Colonic mucosa (tissue), 4 donors: ENCODE results near the gene CASQ2. TPM values are rescaled to one million over a fixed set of nuclear protein-coding genes. Genes with fewer than 3 reads are reported as not detected.

ENCODE experiments used
- DNase-seq: peaks from one replicate; pipeline ENCODE4 v3.0.0-alpha.2; 2020
- H3K27ac ChIP-seq: fragments of 200-600 bp; one replicate; pipeline ENCODE4 v1.8.0; 2021
- H3K27me3 ChIP-seq: fragments of 200-600 bp; one replicate; pipeline ENCODE4 v1.8.0; 2021
- H3K36me3 ChIP-seq: fragments of 200-600 bp; one replicate; pipeline ENCODE4 v1.8.0; 2021
- H3K4me1 ChIP-seq: fragments of 200-600 bp; one replicate; pipeline ENCODE4 v1.8.0; 2021; ENCODE audit warnings: mild to moderate bottlenecking
- H3K4me3 ChIP-seq: fragments of 200-600 bp; one replicate; pipeline ENCODE4 v1.8.0; 2021
- H3K9ac ChIP-seq, 2 donors: one replicate each; pipeline ENCODE4 v1.7.0; 2013; ENCODE audit warnings: control low read depth in 2 of 2, low read depth in 2 of 2, low read length in 2 of 2
- H3K9me3 ChIP-seq: fragments of 200-600 bp; one replicate; pipeline ENCODE4 v1.8.0; 2021
- intact Hi-C: fragments of 100-400 bp; cut with DNase I; formaldehyde crosslinking; loops from one replicate; pipeline ENCODE4 v1.14.1; 2022
- total RNA-seq, 2 donors: library from RNA; stranded (reverse); fragmentation: NEBNext Ultra II Directional in 1 of 2; extraction: Animal tissue kit (Norgen Biotek cat#: 25700) in 1 of 2; gene quantifications; one replicate each; pipeline ENCODE4 v1.2.1, GENCODE V29; 2021
- TF ChIP-seq, protein P1 (sequence below): fragments of 200-600 bp; IDR thresholded peaks from one replicate; pipeline ENCODE4 v1.8.0; 2022; ENCODE audit warnings: antibody characterized with exemption, mild to moderate bottlenecking
- donor health status: healthy.
- donor health status: DM: no; HTN: no; CAD: no.
- donor health status: DM: no; HTN: no; CAD: no.

Gene CASQ2
- total RNA-seq, 2 donors from 2014 or later: 0.22 to 10.5 TPM

- Histone ChIP-seq H3K4me3 (no peak overlapping the region), H3K27ac (no peak overlapping the region), H3K4me1 (no peaks in the 10 kb centered on the region), H3K36me3 (no peaks in the 10 kb centered on the region), H3K9ac (no peak overlapping the region), H3K9me3 (no peaks in the 10 kb centered on the region), H3K27me3 (no peaks in the 10 kb centered on the region)
- no peak for DNase-seq
- intact Hi-C loops: no loop called here
- TF ChIP-seq, protein P1, sequence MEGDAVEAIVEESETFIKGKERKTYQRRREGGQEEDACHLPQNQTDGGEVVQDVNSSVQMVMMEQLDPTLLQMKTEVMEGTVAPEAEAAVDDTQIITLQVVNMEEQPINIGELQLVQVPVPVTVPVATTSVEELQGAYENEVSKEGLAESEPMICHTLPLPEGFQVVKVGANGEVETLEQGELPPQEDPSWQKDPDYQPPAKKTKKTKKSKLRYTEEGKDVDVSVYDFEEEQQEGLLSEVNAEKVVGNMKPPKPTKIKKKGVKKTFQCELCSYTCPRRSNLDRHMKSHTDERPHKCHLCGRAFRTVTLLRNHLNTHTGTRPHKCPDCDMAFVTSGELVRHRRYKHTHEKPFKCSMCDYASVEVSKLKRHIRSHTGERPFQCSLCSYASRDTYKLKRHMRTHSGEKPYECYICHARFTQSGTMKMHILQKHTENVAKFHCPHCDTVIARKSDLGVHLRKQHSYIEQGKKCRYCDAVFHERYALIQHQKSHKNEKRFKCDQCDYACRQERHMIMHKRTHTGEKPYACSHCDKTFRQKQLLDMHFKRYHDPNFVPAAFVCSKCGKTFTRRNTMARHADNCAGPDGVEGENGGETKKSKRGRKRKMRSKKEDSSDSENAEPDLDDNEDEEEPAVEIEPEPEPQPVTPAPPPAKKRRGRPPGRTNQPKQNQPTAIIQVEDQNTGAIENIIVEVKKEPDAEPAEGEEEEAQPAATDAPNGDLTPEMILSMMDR: peak; percentile 71
These were observed 61.7 kb downstream of the CASQ2 start for GRCh38 chr1:115706587-115707425.

DNA sequence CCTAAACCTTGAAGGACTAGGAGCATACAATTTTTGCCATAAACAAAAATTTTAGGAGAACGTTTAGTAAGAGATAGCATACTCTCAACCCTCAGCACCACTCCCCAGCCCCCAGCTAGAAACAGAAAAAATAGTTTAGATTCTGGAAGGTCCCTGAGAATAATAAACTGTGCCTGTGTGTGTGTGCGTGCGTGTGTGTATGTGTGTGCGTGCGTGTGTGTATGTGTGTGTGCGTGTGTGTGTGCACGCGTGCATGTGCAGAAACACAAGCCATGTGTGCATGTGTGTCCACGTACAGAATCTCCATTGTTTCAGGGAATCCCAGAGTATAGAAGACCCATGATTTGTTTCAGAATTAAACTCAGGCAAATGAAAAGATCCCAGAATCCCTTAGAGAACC is 62.6 kb downstream of the CASQ2 start:
- intact Hi-C loops: loop anchor here (2.0 kb wide), 1 partner anchor 97 kb away; no protein-coding TSS in a partner anchor
- no peak for DNase-seq
- Histone ChIP-seq H3K4me3 (no peak overlapping the region), H3K4me1 (no peaks in the 10 kb centered on the region), H3K27ac (no peak overlapping the region), H3K27me3 (no peaks in the 10 kb centered on the region), H3K9ac (no peak overlapping the region), H3K9me3 (no peaks in the 10 kb centered on the region), H3K36me3 (no peaks in the 10 kb centered on the region)
- TF ChIP-seq, protein P1: no peak

DNA sequence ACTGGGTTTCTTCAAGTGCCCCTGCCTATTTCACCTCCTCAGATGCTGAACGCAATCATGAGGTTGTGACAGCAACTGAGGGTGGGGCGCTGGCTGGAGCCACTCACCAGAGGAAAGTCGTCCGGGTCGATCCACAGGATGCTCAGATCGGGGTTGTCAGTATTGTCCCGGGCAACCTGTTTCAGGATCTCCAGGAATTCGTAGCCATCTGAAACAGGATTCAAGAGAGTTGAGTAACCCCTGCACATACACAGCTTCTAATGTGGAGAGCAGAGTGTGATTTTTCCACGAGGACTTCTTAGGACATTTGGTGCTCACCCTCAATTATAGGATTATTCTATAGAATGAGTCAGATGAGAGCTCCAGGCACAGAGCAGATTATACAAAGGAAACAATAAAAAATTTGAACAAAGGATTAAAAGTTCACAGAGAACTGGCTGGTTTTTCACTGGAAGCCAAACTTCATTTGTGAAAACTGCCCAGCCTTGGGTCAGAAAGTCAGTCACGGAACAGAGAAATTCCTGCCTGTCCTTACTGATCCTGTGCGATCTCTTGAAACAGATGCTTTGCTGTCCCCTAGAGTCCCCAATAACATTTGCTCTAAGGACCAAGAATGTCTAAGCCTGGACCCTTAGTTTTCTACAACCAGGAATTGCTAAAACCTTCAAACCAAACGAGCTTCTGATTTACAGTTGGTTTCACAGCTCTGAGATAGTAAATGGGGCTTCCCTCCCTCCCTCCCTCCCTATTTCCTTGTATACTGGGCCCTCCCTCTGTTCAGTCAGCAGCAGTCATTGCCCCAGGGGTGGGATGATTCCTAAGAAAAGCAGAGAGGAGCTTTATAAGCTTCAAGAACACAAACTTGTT is 63.2 kb downstream of the CASQ2 start:
- H3K4me1 ChIP-seq: no peaks in the 10 kb centered on the region
- no peaks in the 10 kb centered on the region for H3K9me3 ChIP-seq
- no peak overlapping the region for H3K9ac ChIP-seq
- no peaks in the 10 kb centered on the region for H3K36me3 ChIP-seq
- H3K4me3 ChIP-seq: no peak overlapping the region
- TF ChIP-seq, protein P1: no peak
- no peak overlapping the region for H3K27ac ChIP-seq
- intact Hi-C loops: loop anchor here (2.0 kb wide), 1 partner anchor 97 kb away; no protein-coding TSS in a partner anchor
- DNase-seq: no peak
- H3K27me3 ChIP-seq: no peaks in the 10 kb centered on the region

GRCh38 chr1:115702959-115703358 is 65.6 kb downstream of the CASQ2 start:
- Histone ChIP-seq H3K27me3 (no peaks in the 10 kb centered on the region), H3K4me3 (no peak overlapping the region), H3K9ac (no peak overlapping the region), H3K9me3 (no peaks in the 10 kb centered on the region), H3K36me3 (no peaks in the 10 kb centered on the region), H3K4me1 (no peaks in the 10 kb centered on the region), H3K27ac (no peak overlapping the region)
- intact Hi-C loops: no loop called here
- no peak for DNase-seq
- TF ChIP-seq, protein P1: no peak

DNA sequence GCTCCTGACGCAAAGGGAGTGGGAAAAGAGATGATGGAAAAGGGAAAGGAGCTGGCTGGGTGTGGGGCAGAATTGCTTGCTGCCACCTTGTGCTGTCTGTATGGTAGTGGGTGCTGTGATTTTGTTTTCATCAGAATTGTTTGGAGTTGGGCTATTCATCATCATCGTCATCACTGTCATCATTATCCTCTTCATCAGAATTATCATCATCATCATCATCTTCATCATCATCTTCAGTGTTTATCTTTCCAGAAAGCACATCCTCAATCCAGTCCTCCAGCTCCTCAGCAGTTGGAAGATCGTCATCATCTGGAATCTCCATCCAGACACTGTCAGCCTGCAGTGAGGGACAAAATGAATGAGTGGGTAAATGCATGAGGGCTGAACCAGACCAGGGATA is 67.4 kb downstream of the CASQ2 start:
- TF ChIP-seq, protein P1: no peak
- no peaks in the 10 kb centered on the region for H3K36me3 ChIP-seq
- intact Hi-C loops: no loop called here
- H3K27me3 ChIP-seq: no peaks in the 10 kb centered on the region
- no peak for DNase-seq
- H3K9ac ChIP-seq: no peak overlapping the region
- H3K4me3 ChIP-seq: no peak overlapping the region
- no peak overlapping the region for H3K27ac ChIP-seq
- no peaks in the 10 kb centered on the region for H3K9me3 ChIP-seq
- no peaks in the 10 kb centered on the region for H3K4me1 ChIP-seq
